T-helper 22 cell (primary cell): Measurements from ENCODE around the gene TMEM92.
"Not testable (repeated sequence)": the region's sequence is repeated elsewhere in the genome, so short reads cannot be mapped to it uniquely, and the experiment has no call there.

Experiments used
- DNase-seq: peaks from one replicate; pipeline ENCODE4 v3.0.0-alpha.2; 2020; ENCODE audit warnings: low read depth

Gene TMEM92

DNA sequence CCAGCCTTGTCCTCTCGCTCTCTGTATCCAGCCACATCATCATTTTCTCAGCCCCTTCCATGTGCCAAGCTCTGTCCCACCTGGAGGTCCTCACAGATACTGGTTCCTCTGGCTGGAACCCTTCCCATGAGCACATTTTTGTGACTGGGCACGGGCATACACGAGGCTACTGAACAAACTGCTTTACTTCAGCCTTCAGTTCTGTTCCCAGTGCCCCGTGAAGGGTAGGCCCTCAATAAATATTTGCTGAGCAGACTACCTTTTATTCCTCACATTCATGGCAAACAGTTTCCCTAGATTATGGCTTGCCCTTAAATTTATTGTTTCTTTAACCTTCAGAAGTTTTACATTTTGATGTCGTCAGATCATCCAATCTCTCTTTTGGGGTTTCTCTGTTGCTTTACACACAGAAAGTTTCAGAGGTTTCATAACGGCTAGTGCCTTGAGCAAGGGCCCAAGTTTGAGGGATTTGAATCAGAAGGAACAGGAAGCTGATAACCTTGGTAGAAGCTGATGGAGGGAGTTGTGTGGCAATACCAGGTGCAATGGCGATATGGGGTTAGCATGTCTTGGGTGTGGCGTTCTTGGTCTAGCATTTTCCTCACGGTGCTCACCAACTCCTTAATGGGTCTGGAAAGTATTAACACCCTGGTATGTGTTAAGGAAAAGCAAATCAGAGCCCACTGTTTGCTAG, 27.8 kb downstream of the TMEM92 start:
- no peak for DNase-seq

- no peak for DNase-seq
Measured at GRCh38 chr17:50303051-50303450, 28.8 kb downstream of the TMEM92 start.

DNA sequence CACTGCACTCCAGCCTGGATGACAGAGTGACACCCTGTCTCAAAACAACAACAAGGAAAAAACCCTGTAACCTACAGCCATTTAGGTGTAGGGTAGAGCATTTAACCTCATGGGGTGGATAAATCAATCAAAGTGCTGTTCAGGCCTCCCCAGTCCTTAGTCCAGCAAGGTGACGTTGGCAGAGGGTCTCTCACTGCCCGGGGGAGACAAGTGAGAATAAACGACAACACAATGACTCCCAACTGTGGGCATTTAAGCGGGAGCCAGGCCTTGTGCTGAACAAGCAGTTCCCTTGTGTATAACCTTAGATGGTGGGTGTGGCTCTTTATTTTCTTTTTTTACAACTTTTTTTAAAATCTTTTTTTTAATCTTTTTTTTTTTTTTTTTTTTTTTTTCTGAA, 29.3 kb downstream of the TMEM92 start:
- DNase-seq, result no peak

GRCh38 chr17:50304781-50305404, 30.6 kb downstream of the TMEM92 start:
- DNase-seq, result no peak

- no peak for DNase-seq
Measured at GRCh38 chr17:50307654-50308053, 33.4 kb downstream of the TMEM92 start.

GRCh38 chr17:50308666-50309065, 34.4 kb downstream of the TMEM92 start:
- no peak for DNase-seq

DNA sequence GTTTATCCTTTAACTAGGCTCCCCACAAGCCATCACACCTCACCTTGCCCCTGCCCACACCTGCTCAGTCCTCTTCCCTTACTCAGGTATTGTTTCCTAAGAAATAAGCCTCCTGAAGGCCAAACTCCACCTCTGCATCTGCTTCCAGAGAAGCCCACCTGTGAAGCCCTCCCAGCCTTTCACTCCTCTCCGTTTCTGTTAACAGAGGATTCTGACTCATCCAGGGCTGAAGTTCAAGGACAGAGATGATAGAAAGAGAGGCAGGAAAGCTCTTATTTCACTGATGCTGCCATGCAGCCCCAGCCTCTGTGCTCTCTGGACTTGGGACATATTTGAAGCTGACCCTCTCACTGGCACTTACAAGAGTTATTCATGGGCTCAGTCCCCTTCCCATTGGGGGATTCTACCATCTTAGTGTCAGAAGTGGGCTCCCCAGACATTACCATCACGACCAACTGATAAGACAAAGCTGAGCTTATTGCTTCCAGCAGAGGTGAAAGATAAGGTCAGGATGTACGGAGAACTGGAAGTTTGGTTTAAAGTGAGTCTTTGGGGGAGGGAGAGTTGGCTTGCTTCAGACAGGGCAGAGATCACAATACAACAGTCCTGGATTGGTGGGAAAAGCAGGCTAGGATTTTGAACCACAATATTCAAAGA, 36.3 kb downstream of the TMEM92 start:
- DNase-seq, result no peak

DNA sequence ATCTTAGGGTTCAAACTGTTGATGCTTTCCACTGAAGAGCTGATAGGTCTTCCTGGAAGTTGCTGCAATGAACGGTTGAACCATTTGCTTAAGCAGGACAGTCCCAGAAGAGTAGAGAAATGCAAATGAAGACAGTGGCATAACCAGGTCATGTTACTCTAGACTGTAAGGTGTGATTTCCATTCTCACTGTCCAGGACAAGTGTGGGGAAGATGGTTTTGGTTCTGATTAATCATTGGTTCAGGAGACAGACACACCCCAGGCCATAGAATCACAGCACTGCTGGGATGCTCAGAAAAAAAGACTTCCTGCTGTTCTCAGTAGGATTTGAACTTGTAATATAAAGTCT, 36.8 kb downstream of the TMEM92 start:
- no peak for DNase-seq

DNA sequence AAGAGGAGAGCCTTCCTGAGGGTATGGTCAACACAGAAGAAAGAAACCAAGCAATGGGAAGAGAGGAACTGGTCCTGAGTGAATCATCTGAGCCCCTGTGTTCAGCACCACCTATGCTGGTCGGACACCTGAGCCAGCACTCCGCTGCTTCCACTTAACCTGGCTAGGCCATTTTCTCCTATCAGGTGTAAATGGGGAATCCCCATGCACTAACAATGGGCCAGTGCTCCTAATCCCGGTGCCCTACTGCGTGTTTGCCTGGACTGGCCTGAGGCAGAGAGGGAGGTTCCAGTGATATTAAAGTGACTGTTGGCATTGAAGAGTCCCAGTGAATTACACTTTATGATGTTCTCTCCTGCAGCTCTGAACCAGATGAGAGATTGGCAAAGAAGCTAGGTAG, 37.2 kb downstream of the TMEM92 start:
- DNase-seq, result no peak

- DNase-seq, result no peak
Measured at GRCh38 chr17:50312308-50312707, 38.0 kb downstream of the TMEM92 start.

DNA sequence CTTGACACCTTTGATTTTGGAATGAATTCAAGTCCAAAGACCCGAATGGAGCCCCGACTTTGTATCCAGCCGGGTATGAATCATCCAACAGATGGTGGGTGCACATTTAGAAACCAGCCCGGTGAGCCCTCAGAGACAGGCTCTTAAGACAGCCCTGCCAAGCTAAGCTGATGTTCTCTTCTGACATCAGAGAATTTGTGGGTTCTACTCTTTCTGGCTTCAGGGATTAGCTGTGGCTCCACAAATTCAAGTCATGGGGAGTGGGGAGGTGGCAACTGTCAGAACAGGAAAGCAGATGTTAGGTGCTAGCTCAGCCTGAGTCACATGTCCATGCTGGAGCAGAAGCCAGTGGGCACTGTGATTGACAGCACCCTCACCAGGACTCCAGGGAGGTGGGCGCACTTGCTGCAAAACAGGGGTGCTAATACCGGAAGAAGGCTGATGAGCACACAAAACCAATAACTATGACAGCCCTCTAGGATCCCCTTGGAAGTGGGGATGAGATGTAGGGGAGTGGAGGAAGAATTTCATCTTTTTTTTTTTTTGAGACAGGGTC, 40.3 kb downstream of the TMEM92 start:
- DNase-seq, result no peak

DNA sequence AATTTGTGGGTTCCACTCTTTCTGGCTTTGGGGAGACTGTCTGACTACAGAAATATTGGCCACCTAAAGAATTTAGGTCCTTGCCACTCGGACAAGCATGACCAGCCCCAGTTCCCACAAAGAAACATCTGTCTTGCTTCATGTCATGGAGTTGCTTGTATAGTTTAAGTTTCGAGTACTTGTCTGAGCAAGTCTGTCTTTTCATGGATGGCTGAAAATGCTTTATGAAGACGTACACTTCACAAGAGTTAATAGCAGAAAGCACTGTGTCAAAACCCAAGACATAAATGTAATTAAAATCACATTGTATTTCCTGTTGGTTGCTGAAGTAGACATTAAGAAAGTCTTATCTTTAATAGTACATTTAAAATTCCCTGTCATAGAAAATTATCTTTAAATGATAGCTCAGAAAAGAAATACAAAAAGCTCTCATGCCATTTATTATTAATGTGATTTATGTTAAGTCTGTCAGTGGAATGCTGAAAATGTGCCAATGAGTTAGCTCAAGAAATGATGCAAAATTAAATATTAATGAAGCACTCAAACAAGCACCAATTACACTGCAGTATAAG, 41.8 kb downstream of the TMEM92 start:
- no peak for DNase-seq

DNA sequence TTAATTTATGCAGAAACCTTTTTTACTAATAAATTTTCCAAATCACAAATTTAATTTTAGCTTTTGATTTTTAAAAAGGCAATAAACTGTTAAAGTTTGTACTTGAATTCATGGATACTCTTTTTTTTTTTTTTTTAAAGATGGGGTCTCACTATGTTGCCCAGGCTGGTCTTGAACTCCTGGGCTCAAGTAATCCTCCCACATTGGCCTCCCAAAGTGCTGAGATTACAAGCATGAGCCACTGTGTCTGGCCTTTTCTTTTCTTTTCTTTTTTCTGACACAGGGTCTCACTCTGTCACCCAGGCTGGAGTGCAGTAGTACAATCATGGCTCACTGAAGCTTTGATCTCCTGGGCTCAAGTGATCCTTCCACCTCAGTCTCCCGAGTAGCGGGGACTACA, 42.4 kb downstream of the TMEM92 start:
- not testable (repeated sequence) for DNase-seq

GRCh38 chr17:50317121-50317520, 42.9 kb downstream of the TMEM92 start:
- DNase-seq, result no peak

DNA sequence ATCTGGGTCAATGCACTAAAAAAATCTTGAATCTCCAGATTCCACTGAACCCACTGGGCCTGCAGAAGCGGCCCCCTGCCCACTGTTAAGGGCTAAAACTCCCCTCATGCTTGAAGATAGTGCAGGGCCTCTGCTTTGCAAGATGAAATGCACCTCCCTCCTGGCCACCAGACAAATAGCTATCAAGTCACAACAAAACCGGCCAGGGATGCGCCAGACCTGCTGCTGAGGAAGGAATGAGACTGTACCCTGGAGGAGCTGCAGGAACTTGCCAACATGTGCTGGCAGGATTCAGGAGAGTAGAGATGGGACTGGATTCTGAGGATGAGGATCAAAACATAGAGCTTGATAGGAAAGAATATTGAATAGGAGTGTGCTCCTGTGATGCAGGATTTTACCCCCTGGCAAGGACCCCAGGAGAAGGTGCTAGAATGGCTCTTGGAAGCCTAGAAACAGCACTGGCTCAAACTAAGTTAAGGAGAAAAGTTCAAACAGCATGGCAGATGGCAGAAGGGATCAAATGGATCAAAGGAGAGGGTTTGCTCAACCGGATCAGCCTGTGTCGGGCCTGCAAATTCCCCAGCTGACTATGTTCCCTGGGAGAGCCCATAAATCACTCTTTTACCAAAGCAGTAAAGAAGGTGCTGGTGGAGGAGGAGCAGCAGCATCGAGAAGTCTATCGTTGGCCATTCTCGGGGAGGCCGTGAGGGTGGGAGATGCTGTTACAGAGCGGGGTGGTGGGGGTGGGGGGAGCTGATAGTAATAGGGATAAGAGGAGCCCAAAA, 44.4 kb downstream of the TMEM92 start:
- DNase-seq, result no peak

- DNase-seq, result no peak
Measured at GRCh38 chr17:50319306-50320004, 45.2 kb downstream of the TMEM92 start.

GRCh38 chr17:50322271-50322670, 48.0 kb downstream of the TMEM92 start:
- no peak for DNase-seq

GRCh38 chr17:50323060-50323459, 48.8 kb downstream of the TMEM92 start:
- DNase-seq, result no peak

GRCh38 chr17:50325906-50326305, 51.6 kb downstream of the TMEM92 start:
- DNase-seq, result no peak

GRCh38 chr17:50326831-50327364, 52.6 kb downstream of the TMEM92 start:
- DNase-seq, result no peak
